Adrenal gland (tissue), 5 donors: ENCODE data around the gene ZNF775.

Experiments
- CTCF ChIP-seq, 6 experiments: fragments of 450-650 bp in 4 of 6; fragments of 200-600 bp in 2 of 6; sonication (generic) in 1 of 6; IDR thresholded peaks; 1 replicate in 5 of 6; 2 replicates in 1 of 6; pipeline versions ENCODE4 v1.5.1 to v1.8.0; 2016 to 2021; ENCODE audit warnings: antibody characterized with exemption in 6 of 6, mild to moderate bottlenecking in 2 of 6, moderate library complexity in 1 of 6
- POLR2A ChIP-seq, 2 donors: fragments of 450-650 bp; IDR thresholded peaks; one replicate each; pipeline ENCODE4 v1.6.1; 2017; ENCODE audit warnings: antibody characterized with exemption in 2 of 2, mild to moderate bottlenecking in 2 of 2, moderate library complexity in 1 of 2
- donor health status: DM: no; HTN: no; CAD: no.

- TF ChIP-seq CTCF (IDR thresholded peaks at IDR 0.05), result peak in 1 of 6 experiments; percentile 21
- TF ChIP-seq POLR2A (IDR thresholded peaks at IDR 0.05), result no peak
Measured at GRCh38 chr7:150428671-150429451, 49.7 kb downstream of the ZNF775 start.
